ENCODE results near the gene TMIE.

The TMIE gene

GRCh38 chr3:46669191-46669999 lies 31.8 kb upstream of the TMIE start:
- DNase-seq, result no peak

GRCh38 chr3:46670000-46670890 lies 30.9 kb upstream of the TMIE start:
- DNase-seq, result no peak

GRCh38 chr3:46670891-46671427 lies 30.2 kb upstream of the TMIE start:
- DNase-seq, result no peak

- DNase-seq, result no peak
Measured at GRCh38 chr3:46671541-46672348, 29.4 kb upstream of the TMIE start.

- DNase-seq, result no peak
Measured at GRCh38 chr3:46672349-46672695, 28.9 kb upstream of the TMIE start.

GRCh38 chr3:46673151-46674030 lies 27.8 kb upstream of the TMIE start:
- no peak for DNase-seq

- no peak for DNase-seq
Measured at GRCh38 chr3:46674031-46674845, 27.0 kb upstream of the TMIE start.

GRCh38 chr3:46675426-46675825 lies 25.8 kb upstream of the TMIE start:
- no peak for DNase-seq

GRCh38 chr3:46675843-46676567 lies 25.2 kb upstream of the TMIE start:
- no peak for DNase-seq

GRCh38 chr3:46676601-46677410 lies 24.4 kb upstream of the TMIE start:
- DNase-seq, result no peak

- no peak for DNase-seq
Measured at GRCh38 chr3:46677411-46677726, 23.8 kb upstream of the TMIE start.

- no peak for DNase-seq
Measured at GRCh38 chr3:46678280-46678679, 22.9 kb upstream of the TMIE start.

GRCh38 chr3:46679681-46680080 lies 21.5 kb upstream of the TMIE start:
- DNase-seq, result no peak

GRCh38 chr3:46680298-46680826 lies 20.8 kb upstream of the TMIE start:
- DNase-seq, result no peak

- no peak for DNase-seq
Measured at GRCh38 chr3:46681387-46681786, 19.8 kb upstream of the TMIE start.

GRCh38 chr3:46681856-46682540 lies 19.2 kb upstream of the TMIE start:
- DNase-seq, result no peak

GRCh38 chr3:46682974-46683373 lies 18.2 kb upstream of the TMIE start:
- DNase-seq, result no peak

GRCh38 chr3:46684891-46685290 lies 16.3 kb upstream of the TMIE start:
- no peak for DNase-seq

GRCh38 chr3:46685446-46685845 lies 15.7 kb upstream of the TMIE start:
- DNase-seq, result no peak
